Astrocyte (in vitro differentiated cells and primary cell): Measurements from ENCODE around the gene FAM237B. TPM values are rescaled to one million over a fixed set of nuclear protein-coding genes. Genes with fewer than 3 reads are reported as not detected.
A peak's percentile ranks its signal among the peaks of the same experiment; 100 is the strongest.

Source experiments
- DNase-seq: peaks from one replicate; pipeline ENCODE4 v3.0.0-alpha.2; 2010; ENCODE audit warnings: low read depth
- FAIRE-seq: peaks from 2 replicates; lab custom pipeline; 2011; peaks lifted over from hg19 to GRCh38; lab: Jason Lieb, UNC
- H2AFZ ChIP-seq: 2 replicates; pipeline ENCODE4 v1.6.0; 2012; ENCODE audit warnings: low read depth, low read length, inconsistent platforms
- H3K27ac ChIP-seq: 2 replicates; pipeline ENCODE4 v1.5.1; 2011; ENCODE audit warnings: low read depth, low read length, inconsistent platforms
- H3K27me3 ChIP-seq: 2 replicates; pipeline ENCODE4 v1.6.0; 2011; ENCODE audit warnings: low read length, inconsistent platforms; ENCODE audit not compliant: insufficient read depth
- H3K36me3 ChIP-seq: 2 replicates; pipeline ENCODE4 v1.5.1; 2011; ENCODE audit warnings: low read length, inconsistent platforms; ENCODE audit not compliant: insufficient read depth
- H3K4me1 ChIP-seq: 2 replicates; pipeline ENCODE4 v1.5.1; 2011; ENCODE audit warnings: low read length, inconsistent platforms; ENCODE audit not compliant: insufficient read depth
- H3K4me2 ChIP-seq: 2 replicates; pipeline ENCODE4 v1.6.0; 2012; ENCODE audit warnings: low read length, inconsistent platforms
- H3K4me3 ChIP-seq: 2 replicates; pipeline ENCODE4 v1.5.1; 2011; ENCODE audit warnings: low read depth, mild to moderate bottlenecking, low read length, inconsistent platforms; ENCODE audit not compliant: insufficient read depth
- H3K79me2 ChIP-seq: 2 replicates; pipeline ENCODE4 v1.6.0; 2012; ENCODE audit warnings: mild to moderate bottlenecking, low read length, inconsistent platforms; ENCODE audit not compliant: insufficient read depth
- H3K9ac ChIP-seq: 2 replicates; pipeline ENCODE4 v1.6.0; 2012; ENCODE audit warnings: mild to moderate bottlenecking, low read length, inconsistent platforms
- H3K9me3 ChIP-seq: 2 replicates; pipeline ENCODE4 v1.5.1; 2012; ENCODE audit warnings: low read depth, mild to moderate bottlenecking, low read length, inconsistent platforms; ENCODE audit not compliant: insufficient read depth
- H4K20me1 ChIP-seq: 2 replicates; pipeline ENCODE4 v1.6.0; 2012; ENCODE audit warnings: low read length, inconsistent platforms; ENCODE audit not compliant: insufficient read depth
- H3K27ac Mint-ChIP-seq: one replicate; pipeline ENCODE4 v1.8.0; 2021; ENCODE audit warnings: mild to moderate bottlenecking, mixed read lengths; ENCODE audit not compliant: unreplicated experiment
- H3K27me3 Mint-ChIP-seq: one replicate; pipeline ENCODE4 v1.8.0; 2021; ENCODE audit warnings: low read depth, mixed read lengths; ENCODE audit not compliant: unreplicated experiment
- H3K36me3 Mint-ChIP-seq: one replicate; pipeline ENCODE4 v1.8.0; 2021; ENCODE audit warnings: low read depth, mixed read lengths; ENCODE audit not compliant: unreplicated experiment
- H3K4me1 Mint-ChIP-seq: one replicate; pipeline ENCODE4 v1.8.0; 2021; ENCODE audit warnings: low read depth, mixed read lengths; ENCODE audit not compliant: unreplicated experiment
- H3K4me3 Mint-ChIP-seq: one replicate; pipeline ENCODE4 v1.8.0; 2021; ENCODE audit warnings: mild to moderate bottlenecking, moderate library complexity, mixed read lengths; ENCODE audit not compliant: unreplicated experiment
- H3K9me3 Mint-ChIP-seq: one replicate; pipeline ENCODE4 v1.8.0; 2021; ENCODE audit warnings: mild to moderate bottlenecking, mixed read lengths; ENCODE audit not compliant: unreplicated experiment
- EZH2 ChIP-seq: IDR thresholded peaks from 2 replicates; pipeline ENCODE4 v1.6.1; 2012; ENCODE audit warnings: mild to moderate bottlenecking, low read length, inconsistent platforms; ENCODE audit not compliant: insufficient read depth
- total RNA-seq: library from RNA; stranded (reverse); gene quantifications from 2 replicates; pipeline ENCODE4 v1.2.1, GENCODE V29; 2021
- TF ChIP-seq, protein P1 (sequence below): IDR thresholded peaks from 2 replicates; pipeline ENCODE4 v1.5.1; 2011; ENCODE audit warnings: low read depth, mild to moderate bottlenecking, inconsistent platforms, low read length, moderate library complexity; ENCODE audit not compliant: insufficient read depth

The FAM237B gene
- total RNA-seq, 1 donor from 2014 or later: not detected

DNA sequence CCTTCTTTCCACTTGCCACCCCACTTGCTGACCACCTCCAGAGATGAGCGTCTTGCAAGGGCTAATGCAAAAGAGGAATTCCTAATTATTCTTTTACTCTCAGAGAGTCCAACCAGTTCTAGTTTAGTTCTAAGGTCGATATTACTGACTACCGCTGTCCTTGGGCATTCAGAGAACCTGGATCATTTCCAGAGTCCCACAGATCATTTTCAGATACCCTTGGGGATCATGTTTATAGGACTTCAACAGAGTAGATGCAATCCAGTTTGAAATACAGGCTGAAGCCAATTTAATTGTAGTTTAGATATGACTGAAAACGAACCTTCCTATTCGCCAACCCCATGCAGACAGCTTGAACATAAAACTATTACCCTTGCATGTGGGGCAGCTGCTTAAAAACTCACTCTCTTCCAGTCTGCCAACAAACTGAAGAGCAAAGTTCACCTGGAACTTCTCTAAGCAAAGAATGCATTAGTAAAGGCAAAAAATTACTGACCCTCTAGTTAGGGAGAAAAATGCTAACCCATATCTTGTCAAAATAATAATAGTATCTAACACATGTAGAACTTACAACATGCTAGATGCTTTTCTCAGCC lies 53.7 kb downstream of the FAM237B start:
- Mint-ChIP-seq H3K36me3 (no peaks in the 10 kb centered on the region), H3K4me3 (no peak overlapping the region), H3K9me3 (no peaks in the 10 kb centered on the region), H3K4me1 (peaks cover 9% of the 10 kb centered on the region), H3K27ac (no peak overlapping the region), H3K27me3 (no peaks in the 10 kb centered on the region)
- Histone ChIP-seq H3K79me2 (no peaks in the 10 kb centered on the region), H3K36me3 (no peaks in the 10 kb centered on the region), H3K4me2 (no peak overlapping the region), H3K4me1 (peaks cover 6% of the 10 kb centered on the region), H3K27ac (no peak overlapping the region), H3K9ac (no peak overlapping the region), H2AFZ (no peak overlapping the region), H3K4me3 (no peak overlapping the region), H4K20me1 (no peaks in the 10 kb centered on the region), H3K9me3 (no peaks in the 10 kb centered on the region), H3K27me3 (no peaks in the 10 kb centered on the region)
- DNase-seq (no peak), FAIRE-seq (no peak)
- TF ChIP-seq EZH2: no peak
- TF ChIP-seq, protein P1, sequence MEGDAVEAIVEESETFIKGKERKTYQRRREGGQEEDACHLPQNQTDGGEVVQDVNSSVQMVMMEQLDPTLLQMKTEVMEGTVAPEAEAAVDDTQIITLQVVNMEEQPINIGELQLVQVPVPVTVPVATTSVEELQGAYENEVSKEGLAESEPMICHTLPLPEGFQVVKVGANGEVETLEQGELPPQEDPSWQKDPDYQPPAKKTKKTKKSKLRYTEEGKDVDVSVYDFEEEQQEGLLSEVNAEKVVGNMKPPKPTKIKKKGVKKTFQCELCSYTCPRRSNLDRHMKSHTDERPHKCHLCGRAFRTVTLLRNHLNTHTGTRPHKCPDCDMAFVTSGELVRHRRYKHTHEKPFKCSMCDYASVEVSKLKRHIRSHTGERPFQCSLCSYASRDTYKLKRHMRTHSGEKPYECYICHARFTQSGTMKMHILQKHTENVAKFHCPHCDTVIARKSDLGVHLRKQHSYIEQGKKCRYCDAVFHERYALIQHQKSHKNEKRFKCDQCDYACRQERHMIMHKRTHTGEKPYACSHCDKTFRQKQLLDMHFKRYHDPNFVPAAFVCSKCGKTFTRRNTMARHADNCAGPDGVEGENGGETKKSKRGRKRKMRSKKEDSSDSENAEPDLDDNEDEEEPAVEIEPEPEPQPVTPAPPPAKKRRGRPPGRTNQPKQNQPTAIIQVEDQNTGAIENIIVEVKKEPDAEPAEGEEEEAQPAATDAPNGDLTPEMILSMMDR: no peak

DNA sequence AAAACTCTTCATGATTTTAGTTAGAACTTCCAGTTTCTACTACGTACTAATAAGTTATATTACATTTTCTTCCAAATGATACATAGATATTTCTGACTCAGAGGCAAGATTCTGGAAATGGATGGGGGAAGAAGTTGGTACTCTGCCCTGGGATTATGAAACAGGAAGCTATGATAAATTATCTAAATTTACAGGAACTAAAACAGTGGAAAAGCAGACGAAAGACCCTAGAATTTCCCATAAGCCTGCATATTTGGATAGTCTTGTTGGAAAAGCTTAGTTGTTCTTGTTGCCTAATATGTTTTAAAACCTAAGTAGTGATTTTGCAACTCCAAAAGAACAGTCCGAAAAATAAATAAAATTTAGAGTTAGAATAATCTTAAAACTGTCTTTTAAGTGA lies 54.3 kb downstream of the FAM237B start:
- no peaks in the 10 kb centered on the region for H3K27me3 ChIP-seq
- H3K36me3 Mint-ChIP-seq: no peaks in the 10 kb centered on the region
- H3K9me3 ChIP-seq: no peaks in the 10 kb centered on the region
- H3K4me3 ChIP-seq: no peak overlapping the region
- H2AFZ ChIP-seq: no peak overlapping the region
- H3K36me3 ChIP-seq: no peaks in the 10 kb centered on the region
- no peak overlapping the region for H3K27ac Mint-ChIP-seq
- H3K4me1 Mint-ChIP-seq: peaks cover 4% of the 10 kb centered on the region
- H3K4me2 ChIP-seq: no peak overlapping the region
- H3K27ac ChIP-seq: no peak overlapping the region
- H3K9me3 Mint-ChIP-seq: no peaks in the 10 kb centered on the region
- FAIRE-seq (no peak), DNase-seq (peak; percentile 41)
- TF ChIP-seq EZH2: no peak
- TF ChIP-seq, protein P1: no peak
- no peaks in the 10 kb centered on the region for H3K79me2 ChIP-seq
- H3K9ac ChIP-seq: no peak overlapping the region
- no peaks in the 10 kb centered on the region for H4K20me1 ChIP-seq
- no peaks in the 10 kb centered on the region for H3K27me3 Mint-ChIP-seq
- peaks cover 6% of the 10 kb centered on the region for H3K4me1 ChIP-seq
- H3K4me3 Mint-ChIP-seq: no peak overlapping the region

Other genes starting within 250 kb of the FAM237B start
- 5.0 and 6.2 TPM in 2 replicates for gene STEAP1, start 166.8 kb downstream of the FAM237B start, total RNA-seq
- gene STEAP2, start 109.6 kb downstream of the FAM237B start, total RNA-seq: 2.3 and 3.4 TPM in 2 replicates
- gene CFAP69, start 76.1 kb downstream of the FAM237B start, total RNA-seq: 1.1 and 2.0 TPM in 2 replicates
- gene GTPBP10, start 25.4 kb upstream of the FAM237B start, total RNA-seq: 18.9 and 24.0 TPM in 2 replicates
- 37.9 and 42.8 TPM in 2 replicates for gene CLDN12, start 82.2 kb upstream of the FAM237B start, total RNA-seq
- not detected in 2 replicates for gene PTTG1IP2, start 148.3 kb upstream of the FAM237B start, total RNA-seq